Tibial artery (tissue), 4 donors: ENCODE results near the gene SLC2A4.

Experiments used
- DNase-seq, 2 donors: peaks; one replicate each; pipeline ENCODE4 v3.0.0-alpha.2; 2019
- H3K27ac ChIP-seq, 2 donors: fragments of 200-600 bp; sonication (generic) in 1 of 2; 1 replicate in 1 of 2; 2 replicates in 1 of 2; pipeline ENCODE4 v1.5.1; 2018 to 2019; ENCODE audit warnings: mild to moderate bottlenecking in 1 of 2
- H3K27me3 ChIP-seq, 2 donors: fragments of 200-600 bp; sonication (generic) in 1 of 2; one replicate each; pipeline versions ENCODE4 v1.5.1 to v1.6.0; 2016 to 2019
- H3K36me3 ChIP-seq, 3 donors: fragments of 200-600 bp; sonication (generic) in 2 of 3; one replicate each; pipeline ENCODE4 v1.5.1; 2016 to 2019; ENCODE audit warnings: mild to moderate bottlenecking in 2 of 3
- H3K4me1 ChIP-seq, 4 donors: fragments of 200-600 bp; sonication (generic) in 2 of 4; 1 replicate in 3 of 4; 2 replicates in 1 of 4; pipeline ENCODE4 v1.5.1; 2016 to 2019
- H3K4me3 ChIP-seq, 2 donors: fragments of 200-600 bp; sonication (generic) in 1 of 2; 1 replicate in 1 of 2; 2 replicates in 1 of 2; pipeline ENCODE4 v1.5.1; 2018 to 2019; ENCODE audit warnings: mild to moderate bottlenecking in 2 of 2
- H3K9me3 ChIP-seq, 3 donors: fragments of 200-600 bp; sonication (generic) in 1 of 3; one replicate each; pipeline ENCODE4 v1.5.1; 2016 to 2019
- CTCF ChIP-seq, 2 experiments: fragments of 200-600 bp in 1 of 2; fragments of 450-650 bp in 1 of 2; IDR thresholded peaks; one replicate each; pipeline ENCODE4 v1.5.1; 2017 to 2019; ENCODE audit warnings: antibody characterized with exemption in 2 of 2, mild to moderate bottlenecking in 1 of 2, moderate library complexity in 1 of 2
- intact Hi-C: fragments of 100-400 bp; cut with DNase I; formaldehyde crosslinking; loops from one replicate; pipeline ENCODE4 v1.15.0; 2023; ENCODE audit warnings: low total_unique reads

Gene SLC2A4

GRCh38 chr17:7289256-7290032, 7.9 kb downstream of the SLC2A4 start:
- Histone ChIP-seq H3K36me3 (no peaks in the 10 kb centered on the region), H3K4me1 (peaks cover 0 to 20% (median 13%) of the 10 kb centered on the region in 4 donors), H3K4me3 (no peak overlapping the region), H3K27ac (no peak overlapping the region), H3K9me3 (no peaks in the 10 kb centered on the region), H3K27me3 (peaks cover 0 to 65% of the 10 kb centered on the region in 2 donors)
- intact Hi-C loops, result no loop called here
- TF ChIP-seq CTCF (IDR thresholded peaks at IDR 0.05), result no peak
- no peak for DNase-seq

GRCh38 chr17:7290166-7290565, 8.6 kb downstream of the SLC2A4 start:
- Histone ChIP-seq H3K27ac (no peak overlapping the region), H3K36me3 (no peaks in the 10 kb centered on the region), H3K27me3 (peaks cover 0 to 72% of the 10 kb centered on the region in 2 donors), H3K9me3 (no peaks in the 10 kb centered on the region), H3K4me3 (no peak overlapping the region), H3K4me1 (peaks cover 0 to 28% (median 20%) of the 10 kb centered on the region in 4 donors)
- DNase-seq, result peak in 1 of 2 donors; percentile 60
- intact Hi-C loops, result no loop called here
- TF ChIP-seq CTCF (IDR thresholded peaks at IDR 0.05), result no peak

GRCh38 chr17:7290685-7291084, 9.2 kb downstream of the SLC2A4 start:
- no peak for TF ChIP-seq CTCF (IDR thresholded peaks at IDR 0.05)
- H3K4me1 ChIP-seq, result peaks cover 0 to 33% (median 24%) of the 10 kb centered on the region in 4 donors
- intact Hi-C loops, result no loop called here
- peak in 1 of 2 donors; percentile 58 for DNase-seq
- peaks cover 0 to 74% of the 10 kb centered on the region in 2 donors for H3K27me3 ChIP-seq
- H3K9me3 ChIP-seq, result no peaks in the 10 kb centered on the region
- H3K36me3 ChIP-seq, result no peaks in the 10 kb centered on the region
- no peak overlapping the region for H3K27ac ChIP-seq
- no peak overlapping the region for H3K4me3 ChIP-seq

- no peak overlapping the region for H3K4me3 ChIP-seq
- no peak for DNase-seq
- no peak overlapping the region for H3K27ac ChIP-seq
- H3K36me3 ChIP-seq, result no peaks in the 10 kb centered on the region
- no peaks in the 10 kb centered on the region for H3K9me3 ChIP-seq
- intact Hi-C loops, result no loop called here
- H3K4me1 ChIP-seq, result peaks cover 0 to 44% (median 32%) of the 10 kb centered on the region in 4 donors
- no peak for TF ChIP-seq CTCF (IDR thresholded peaks at IDR 0.05)
- H3K27me3 ChIP-seq, result peaks cover 0 to 74% of the 10 kb centered on the region in 2 donors
These were observed 10.7 kb downstream of the SLC2A4 start for GRCh38 chr17:7292194-7292593.

- no peaks in the 10 kb centered on the region for H3K9me3 ChIP-seq
- no peak for TF ChIP-seq CTCF (IDR thresholded peaks at IDR 0.05)
- intact Hi-C loops, result no loop called here
- H3K4me3 ChIP-seq, result no peak overlapping the region
- no peak overlapping the region for H3K27ac ChIP-seq
- no peak for DNase-seq
- peaks cover 0 to 44% (median 32%) of the 10 kb centered on the region in 4 donors for H3K4me1 ChIP-seq
- H3K36me3 ChIP-seq, result no peaks in the 10 kb centered on the region
- H3K27me3 ChIP-seq, result peaks cover 0 to 74% of the 10 kb centered on the region in 2 donors
These were observed 11.2 kb downstream of the SLC2A4 start for GRCh38 chr17:7292729-7293128.
